Keratinocyte (primary cell): ENCODE measurements around the gene WFDC1. TPM values are rescaled to one million over a fixed set of nuclear protein-coding genes. Genes with fewer than 3 reads are reported as not detected.

Source experiments
- DNase-seq: peaks from one replicate; pipeline ENCODE4 v3.0.0-alpha.2; 2011; ENCODE audit warnings: low read depth, missing footprints, low spot score
- FAIRE-seq: peaks from 2 replicates; lab custom pipeline; 2011; peaks lifted over from hg19 to GRCh38; lab: Jason Lieb, UNC
- H2AFZ ChIP-seq: 2 replicates; pipeline ENCODE4 v1.6.0; 2012; ENCODE audit warnings: low read length, control low read depth, inconsistent platforms; ENCODE audit not compliant: control insufficient read depth
- H3K27ac ChIP-seq: 2 replicates; pipeline ENCODE4 v1.5.1; 2011; ENCODE audit warnings: low read length; ENCODE audit not compliant: control insufficient read depth, insufficient read depth
- H3K27me3 ChIP-seq: 3 replicates; pipeline ENCODE4 v1.6.0; 2011; ENCODE audit warnings: low read length; ENCODE audit not compliant: control insufficient read depth, insufficient read depth; ENCODE audit errors: extremely low read depth
- H3K36me3 ChIP-seq, 2 experiments: 2 replicates in 1 of 2; 3 replicates in 1 of 2; pipeline ENCODE4 v1.5.1; 2011; ENCODE audit warnings: low read length in 2 of 2, mild to moderate bottlenecking in 1 of 2; ENCODE audit not compliant: control insufficient read depth in 2 of 2, insufficient read depth in 2 of 2; ENCODE audit errors: extremely low read depth in 1 of 2
- H3K4me1 ChIP-seq: 3 replicates; pipeline ENCODE4 v1.5.1; 2011; ENCODE audit warnings: low read length; ENCODE audit not compliant: control insufficient read depth, insufficient read depth; ENCODE audit errors: extremely low read depth
- H3K4me2 ChIP-seq: 3 replicates; pipeline ENCODE4 v1.6.0; 2011; ENCODE audit warnings: low read depth, low read length; ENCODE audit not compliant: control insufficient read depth, insufficient read depth; ENCODE audit errors: extremely low read depth
- H3K4me3 ChIP-seq, 3 experiments: fragments of 200-600 bp in 1 of 3; sonication (generic) in 1 of 3; 2 replicates in 2 of 3; 3 replicates in 1 of 3; pipeline ENCODE4 v1.5.1; 2011 to 2016; ENCODE audit warnings: low read length in 3 of 3, mild to moderate bottlenecking in 3 of 3, control low read depth in 2 of 3, inconsistent platforms in 1 of 3, low read depth in 1 of 3, mixed read lengths in 1 of 3, mixed run types in 1 of 3, moderate library complexity in 1 of 3; ENCODE audit not compliant: control insufficient read depth in 2 of 3, insufficient read depth in 2 of 3; ENCODE audit errors: extremely low read depth in 1 of 3
- H3K79me2 ChIP-seq: 2 replicates; pipeline ENCODE4 v1.6.0; 2012; ENCODE audit warnings: low read length; ENCODE audit not compliant: control insufficient read depth, insufficient read depth
- H3K9ac ChIP-seq: 3 replicates; pipeline ENCODE4 v1.6.0; 2011; ENCODE audit warnings: low read length; ENCODE audit not compliant: control insufficient read depth, insufficient read depth; ENCODE audit errors: extremely low read depth
- H3K9me1 ChIP-seq: 3 replicates; pipeline ENCODE4 v1.6.0; 2011; ENCODE audit warnings: low read length; ENCODE audit not compliant: control insufficient read depth, insufficient read depth; ENCODE audit errors: extremely low read depth
- H3K9me3 ChIP-seq: 2 replicates; pipeline ENCODE4 v1.5.1; 2012; ENCODE audit warnings: low read depth, low read length; ENCODE audit not compliant: control insufficient read depth
- H4K20me1 ChIP-seq: 3 replicates; pipeline ENCODE4 v1.6.0; 2011; ENCODE audit warnings: low read length; ENCODE audit not compliant: control insufficient read depth, insufficient read depth; ENCODE audit errors: extremely low read depth
- CTCF ChIP-seq, 3 experiments: IDR thresholded peaks in 1 of 3; conservative IDR thresholded peaks in 1 of 3; optimal IDR thresholded peaks in 1 of 3; 2 replicates in 2 of 3; 3 replicates in 1 of 3; pipeline versions ENCODE3 to v1.5.1; 2011; ENCODE audit warnings: low read length in 3 of 3, mild to moderate bottlenecking in 3 of 3, moderate library complexity in 2 of 3, control low read depth in 1 of 3, inconsistent platforms in 1 of 3; ENCODE audit not compliant: insufficient read depth in 2 of 3; ENCODE audit errors: extremely low read depth in 1 of 3
- EZH2 ChIP-seq: IDR thresholded peaks from one replicate; pipeline ENCODE4 v1.6.1; 2012; ENCODE audit warnings: inconsistent platforms, mild to moderate bottlenecking, low read length, moderate library complexity
- dilution Hi-C: fragments of 300-500 bp; cut with MboI; formaldehyde crosslinking; loops from one replicate; pipeline ENCODE4 v1.7.0; 2020; ENCODE audit warnings: low sequenced_read_pairs; ENCODE audit not compliant: extremely low pct_ligation_motif_present
- polyA plus RNA-seq, 5 experiments: library from polyadenylated mRNA; depleted of rRNA in 3 of 5; stranded (reverse) in 3 of 5; stranded (forward) in 1 of 5; unstranded in 1 of 5; fragments of >200 nt; gene quantifications; 1 replicate in 1 of 5; 2 replicates in 3 of 5; 3 replicates in 1 of 5; pipeline versions ENCODE4 v1.2.1 to v1.2.3, GENCODE V29; 2011 to 2012; ENCODE audit warnings: missing spikeins in 2 of 5, low read depth in 1 of 5, low replicate concordance in 1 of 5

The WFDC1 gene
- polyA plus RNA-seq, 1 donor (not counting 4 experiments of a cell fraction or from before 2014, with no cell fraction given) = not detected

DNA sequence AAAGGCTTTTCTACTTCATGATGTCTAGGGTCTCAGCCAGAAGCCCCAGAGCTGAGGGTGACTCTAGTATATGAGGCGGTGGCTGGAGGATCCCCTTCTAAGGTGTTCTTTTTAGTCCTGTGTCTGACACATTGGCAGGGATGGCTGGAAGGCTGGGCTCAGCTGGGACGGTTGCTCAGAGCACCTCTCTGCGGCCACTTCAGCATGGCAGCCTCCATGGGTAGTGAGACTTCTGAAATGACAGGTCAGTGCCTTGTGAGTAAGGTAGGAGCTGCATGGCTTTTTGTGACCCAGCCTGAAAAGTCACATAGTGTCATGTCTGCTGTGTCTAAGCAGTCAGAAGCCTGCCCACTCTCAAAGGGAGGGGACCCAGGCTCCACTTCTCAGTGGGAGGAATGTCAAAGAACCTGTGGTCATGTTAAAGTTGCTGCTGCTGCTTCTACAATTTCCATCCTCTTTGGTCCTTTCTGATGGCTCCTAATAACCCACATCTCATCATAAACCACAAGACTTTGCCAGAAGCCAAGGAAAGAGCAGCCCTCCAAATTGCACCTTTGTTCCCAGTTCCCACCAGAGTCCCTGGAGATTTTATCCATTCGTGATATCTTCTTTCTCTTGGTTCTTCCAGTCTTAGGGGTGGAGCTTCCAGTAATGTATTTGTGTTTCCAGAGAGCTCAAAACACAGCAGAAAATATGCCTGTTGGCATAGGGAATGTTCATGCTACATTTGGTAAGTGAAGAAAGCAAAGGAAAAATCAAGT is 39.4 kb upstream of the WFDC1 start:
- Histone ChIP-seq H4K20me1 (no peaks in the 10 kb centered on the region), H2AFZ (no peak overlapping the region), H3K9ac (no peak overlapping the region), H3K9me1 (no peaks in the 10 kb centered on the region), H3K36me3 (no peaks in the 10 kb centered on the region), H3K4me2 (no peak overlapping the region), H3K27me3 (no peaks in the 10 kb centered on the region), H3K27ac (no peak overlapping the region), H3K9me3 (no peaks in the 10 kb centered on the region), H3K4me1 (no peaks in the 10 kb centered on the region), H3K4me3 (no peak overlapping the region), H3K79me2 (no peaks in the 10 kb centered on the region)
- TF ChIP-seq EZH2 (no peak), CTCF (optimal IDR thresholded peaks at IDR 0.05 in 1 of 3, IDR thresholded peaks at IDR 0.05 in 1 of 3, conservative IDR thresholded peaks at IDR 0.05 in 1 of 3; ENCODE audit: extremely low read depth in 1 of 3, insufficient read depth in 2 of 3, low read length in 3 of 3) (no peak)
- dilution Hi-C loops = loop anchor here (25.0 kb wide), 1 partner anchor 182 kb away; no protein-coding TSS in a partner anchor
- DNase-seq (no peak), FAIRE-seq (no peak)

DNA sequence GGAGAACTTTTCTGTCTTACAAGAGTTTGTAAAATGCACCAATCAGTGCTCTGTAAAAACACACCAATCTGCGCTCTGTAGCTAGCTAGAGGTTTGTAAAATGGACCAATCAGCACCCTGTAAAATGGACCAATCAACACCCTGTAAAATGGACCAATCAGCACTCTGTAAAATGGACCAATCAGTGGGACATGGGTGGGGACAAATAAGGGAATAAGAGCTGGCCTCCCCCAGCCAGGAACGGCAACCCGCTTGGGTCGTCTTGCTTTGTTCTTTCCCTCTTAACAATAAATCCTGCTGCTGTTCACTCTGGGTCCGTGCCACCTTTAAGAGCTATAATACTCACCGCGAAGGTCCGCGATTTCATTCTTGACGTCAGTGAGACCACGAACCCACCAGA is 36.4 kb upstream of the WFDC1 start:
- no peaks in the 10 kb centered on the region for H3K79me2 ChIP-seq
- H3K27me3 ChIP-seq = no peaks in the 10 kb centered on the region
- H3K4me2 ChIP-seq = no peak overlapping the region
- no peaks in the 10 kb centered on the region for H3K9me1 ChIP-seq
- no peak for FAIRE-seq
- no peak overlapping the region for H3K9ac ChIP-seq
- H3K4me3 ChIP-seq = no peak overlapping the region
- dilution Hi-C loops = loop anchor here (25.0 kb wide), 1 partner anchor 179 kb away; no protein-coding TSS in a partner anchor
- H3K36me3 ChIP-seq = no peaks in the 10 kb centered on the region
- no peaks in the 10 kb centered on the region for H4K20me1 ChIP-seq
- H2AFZ ChIP-seq = no peak overlapping the region
- H3K4me1 ChIP-seq = no peaks in the 10 kb centered on the region
- TF ChIP-seq EZH2 (no peak), CTCF (optimal IDR thresholded peaks at IDR 0.05 in 1 of 3, IDR thresholded peaks at IDR 0.05 in 1 of 3, conservative IDR thresholded peaks at IDR 0.05 in 1 of 3; ENCODE audit: extremely low read depth in 1 of 3, insufficient read depth in 2 of 3, low read length in 3 of 3) (no peak)
- H3K9me3 ChIP-seq = no peaks in the 10 kb centered on the region
- no peak overlapping the region for H3K27ac ChIP-seq
- DNase-seq = no peak
